Measurements from ENCODE around the gene PYROXD2. TPM values are rescaled to one million over a fixed set of nuclear protein-coding genes. Genes with fewer than 3 reads are reported as not detected.

The PYROXD2 gene
- total and polyA plus RNA-seq, 7 experiments from 2014 or later, result 5.6 to 37.1 (median 19.8) TPM

GRCh38 chr10:98340940-98341310, 74.1 kb downstream of the PYROXD2 start:
- intact Hi-C loops (cut with micrococcal nuclease), result no loop called here
- POLR2A ChIA-PET, result no interaction called here
- Mint-ChIP-seq H3K27me3 (peaks cover 17 to 50% (median 28%) of the 10 kb centered on the region in 5 donors), H3K4me3 (no peak overlapping the region), H3K4me1 (peaks cover 0 to 7% (median 0%) of the 10 kb centered on the region in 7 donors), H3K36me3 (peaks cover 0 to 3% (median 0%) of the 10 kb centered on the region in 5 donors), H3K27ac (no peak overlapping the region), H3K9me3 (peaks cover 0 to 7% (median 0%) of the 10 kb centered on the region in 11 donors)
- CTCF ChIA-PET, result no interaction called here
- no peaks in the 10 kb centered on the region for H3K36me3 ChIP-seq (ENCODE audit: control insufficient read depth in 2 of 3, insufficient read depth in 3 of 3, low read length in 3 of 3)
- DNase-seq (no peak), ATAC-seq (no peak)
- H3K27ac ChIP-seq (ENCODE audit: low read depth, low read length), result no peak overlapping the region
- H3K4me3 ChIP-seq (ENCODE audit: low read length), result no peak overlapping the region
- peaks cover 0 to 22% of the 10 kb centered on the region in 2 donors for H3K4me1 ChIP-seq (ENCODE audit: control insufficient read depth in 2 of 2, insufficient read depth in 2 of 2, low read length in 2 of 2)
- H3K9me3 ChIP-seq (ENCODE audit: control insufficient read depth in 2 of 3, low read length in 3 of 3), result no peaks in the 10 kb centered on the region
- H3K27me3 ChIP-seq (ENCODE audit: control insufficient read depth in 2 of 2, insufficient read depth in 2 of 2, low read length in 2 of 2), result no peaks in the 10 kb centered on the region

GRCh38 chr10:98340261-98340939, 74.6 kb downstream of the PYROXD2 start:
- Histone ChIP-seq H3K4me3 (ENCODE audit: low read length) (no peak overlapping the region), H3K9me3 (ENCODE audit: control insufficient read depth in 2 of 3, low read length in 3 of 3) (no peaks in the 10 kb centered on the region), H3K27me3 (ENCODE audit: control insufficient read depth in 2 of 2, insufficient read depth in 2 of 2, low read length in 2 of 2) (no peaks in the 10 kb centered on the region), H3K4me1 (ENCODE audit: control insufficient read depth in 2 of 2, insufficient read depth in 2 of 2, low read length in 2 of 2) (peaks cover 0 to 22% of the 10 kb centered on the region in 2 donors), H3K36me3 (ENCODE audit: control insufficient read depth in 2 of 3, insufficient read depth in 3 of 3, low read length in 3 of 3) (no peaks in the 10 kb centered on the region), H3K27ac (ENCODE audit: low read depth, low read length) (no peak overlapping the region)
- intact Hi-C loops (cut with micrococcal nuclease), result no loop called here
- Mint-ChIP-seq H3K27me3 (peaks cover 17 to 47% (median 28%) of the 10 kb centered on the region in 5 donors), H3K4me1 (peaks cover 0 to 7% (median 0%) of the 10 kb centered on the region in 7 donors), H3K27ac (no peak overlapping the region), H3K4me3 (no peak overlapping the region), H3K36me3 (peaks cover 0 to 3% (median 0%) of the 10 kb centered on the region in 5 donors), H3K9me3 (peaks cover 0 to 5% (median 0%) of the 10 kb centered on the region in 11 donors)
- CTCF ChIA-PET, result no interaction called here
- POLR2A ChIA-PET, result no interaction called here
- DNase-seq (no peak), ATAC-seq (no peak)

DNA sequence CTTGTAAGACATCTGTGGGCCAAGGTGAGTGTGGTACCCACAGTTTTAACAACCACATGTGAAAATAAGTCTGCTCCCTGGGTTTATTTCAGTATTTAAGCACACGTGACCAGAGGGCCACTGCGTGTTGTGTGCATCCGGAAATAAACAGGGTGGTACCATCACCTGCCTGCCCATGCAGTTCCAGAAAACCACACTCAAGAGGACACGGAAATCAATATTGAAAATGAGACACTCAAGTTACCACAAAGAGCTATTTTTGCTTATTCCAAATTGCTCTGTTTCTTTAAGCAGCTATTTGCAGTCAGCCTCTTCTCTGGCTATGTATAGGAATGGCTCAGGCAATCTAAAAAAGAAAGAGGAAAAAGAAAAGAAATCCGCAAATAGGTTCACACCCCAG, 75.2 kb downstream of the PYROXD2 start:
- H3K4me1 ChIP-seq (ENCODE audit: control insufficient read depth in 2 of 2, insufficient read depth in 2 of 2, low read length in 2 of 2), result peaks cover 0 to 22% of the 10 kb centered on the region in 2 donors
- Mint-ChIP-seq H3K9me3 (peaks cover 0 to 3% (median 0%) of the 10 kb centered on the region in 11 donors), H3K4me3 (no peak overlapping the region), H3K36me3 (peaks cover 0 to 3% (median 0%) of the 10 kb centered on the region in 5 donors), H3K4me1 (peaks cover 0 to 7% (median 0%) of the 10 kb centered on the region in 7 donors), H3K27ac (no peak overlapping the region), H3K27me3 (peaks cover 17 to 44% (median 27%) of the 10 kb centered on the region in 5 donors)
- peak; percentile 54 for ATAC-seq
- intact Hi-C loops (cut with micrococcal nuclease), result loop anchor here in 1 of 2 donors (10.0 kb wide), 1 partner anchor 165 kb away; no protein-coding TSS in a partner anchor
- no peak for DNase-seq
- no peak overlapping the region for H3K27ac ChIP-seq (ENCODE audit: low read depth, low read length)
- H3K9me3 ChIP-seq (ENCODE audit: control insufficient read depth in 2 of 3, low read length in 3 of 3), result no peaks in the 10 kb centered on the region
- H3K4me3 ChIP-seq (ENCODE audit: low read length), result no peak overlapping the region
- no peaks in the 10 kb centered on the region for H3K27me3 ChIP-seq (ENCODE audit: control insufficient read depth in 2 of 2, insufficient read depth in 2 of 2, low read length in 2 of 2)
- H3K36me3 ChIP-seq (ENCODE audit: control insufficient read depth in 2 of 3, insufficient read depth in 3 of 3, low read length in 3 of 3), result no peaks in the 10 kb centered on the region
- POLR2A ChIA-PET, result no interaction called here
- CTCF ChIA-PET, result no interaction called here

GRCh38 chr10:98338896-98339295, 76.1 kb downstream of the PYROXD2 start:
- Histone ChIP-seq H3K36me3 (ENCODE audit: control insufficient read depth in 2 of 3, insufficient read depth in 3 of 3, low read length in 3 of 3) (no peaks in the 10 kb centered on the region), H3K4me3 (ENCODE audit: low read length) (no peak overlapping the region), H3K27me3 (ENCODE audit: control insufficient read depth in 2 of 2, insufficient read depth in 2 of 2, low read length in 2 of 2) (no peaks in the 10 kb centered on the region), H3K9me3 (ENCODE audit: control insufficient read depth in 2 of 3, low read length in 3 of 3) (no peaks in the 10 kb centered on the region), H3K27ac (ENCODE audit: low read depth, low read length) (no peak overlapping the region), H3K4me1 (ENCODE audit: control insufficient read depth in 2 of 2, insufficient read depth in 2 of 2, low read length in 2 of 2) (peaks cover 0 to 22% of the 10 kb centered on the region in 2 donors)
- intact Hi-C loops (cut with micrococcal nuclease), result loop anchor here in 1 of 2 donors (10.0 kb wide), 1 partner anchor 164 kb away; no protein-coding TSS in a partner anchor
- no peak for ATAC-seq
- Mint-ChIP-seq H3K9me3 (peaks cover 0 to 3% (median 0%) of the 10 kb centered on the region in 11 donors), H3K4me3 (no peak overlapping the region), H3K27ac (no peak overlapping the region), H3K36me3 (peaks cover 0 to under 1% (median 0%) of the 10 kb centered on the region in 5 donors), H3K4me1 (peaks cover 0 to 7% (median 0%) of the 10 kb centered on the region in 7 donors), H3K27me3 (peaks cover 17 to 35% (median 20%) of the 10 kb centered on the region in 5 donors)
- ChIA-PET POLR2A (no interaction called here), CTCF (no interaction called here)
- no peak for DNase-seq

DNA sequence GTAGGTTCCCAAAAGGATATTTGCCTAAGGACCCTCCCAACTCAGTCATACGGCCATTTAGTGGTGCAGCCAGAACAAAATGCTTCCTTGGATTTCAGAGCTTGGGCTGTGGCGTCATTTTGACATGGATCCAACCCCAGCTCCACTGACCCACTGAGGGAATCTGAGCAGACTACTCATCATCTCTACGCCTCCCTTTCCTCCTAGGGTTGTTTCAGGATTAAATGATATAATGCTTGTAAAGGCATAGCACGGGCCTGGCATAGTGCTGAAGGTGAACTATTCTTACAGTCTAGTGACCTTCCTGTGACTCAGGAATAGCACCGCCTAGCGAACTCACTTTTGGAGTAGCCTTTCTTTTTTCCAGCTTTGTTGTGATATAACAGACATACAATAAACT, 76.7 kb downstream of the PYROXD2 start:
- Mint-ChIP-seq H3K27me3 (peaks cover 14 to 30% (median 19%) of the 10 kb centered on the region in 5 donors), H3K9me3 (peaks cover 0 to 3% (median 0%) of the 10 kb centered on the region in 11 donors), H3K27ac (no peak overlapping the region), H3K4me3 (no peak overlapping the region), H3K36me3 (no peaks in the 10 kb centered on the region), H3K4me1 (peaks cover 0 to 7% (median 0%) of the 10 kb centered on the region in 7 donors)
- Histone ChIP-seq H3K4me3 (ENCODE audit: low read length) (no peak overlapping the region), H3K4me1 (ENCODE audit: control insufficient read depth in 2 of 2, insufficient read depth in 2 of 2, low read length in 2 of 2) (peaks cover 0 to 22% of the 10 kb centered on the region in 2 donors), H3K9me3 (ENCODE audit: control insufficient read depth in 2 of 3, low read length in 3 of 3) (no peaks in the 10 kb centered on the region), H3K27me3 (ENCODE audit: control insufficient read depth in 2 of 2, insufficient read depth in 2 of 2, low read length in 2 of 2) (no peaks in the 10 kb centered on the region), H3K27ac (ENCODE audit: low read depth, low read length) (no peak overlapping the region), H3K36me3 (ENCODE audit: control insufficient read depth in 2 of 3, insufficient read depth in 3 of 3, low read length in 3 of 3) (no peaks in the 10 kb centered on the region)
- intact Hi-C loops (cut with micrococcal nuclease), result loop anchor here in 1 of 2 donors (10.0 kb wide), 1 partner anchor 164 kb away; no protein-coding TSS in a partner anchor
- ATAC-seq (no peak), DNase-seq (no peak)
- ChIA-PET CTCF (no interaction called here), POLR2A (no interaction called here)

DNA sequence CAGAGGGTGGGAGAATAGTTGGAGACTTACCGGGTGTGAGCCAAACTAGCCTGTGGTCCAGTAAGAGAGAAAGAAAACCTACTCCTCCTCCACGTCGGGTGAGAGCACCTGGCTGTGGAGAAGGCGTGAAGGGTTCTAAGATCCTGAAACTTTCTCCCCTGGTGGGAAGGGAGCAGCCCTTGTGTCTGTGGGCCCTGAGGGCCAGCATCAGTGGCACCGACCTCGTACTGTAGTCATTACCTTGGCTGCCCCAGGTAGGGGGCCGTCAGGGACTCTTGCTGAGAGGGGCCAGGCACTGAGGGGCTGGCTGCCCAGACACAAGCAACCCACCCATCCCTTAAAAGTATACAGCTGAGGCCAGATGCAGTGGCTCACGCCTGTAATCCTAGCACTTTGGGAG, 77.5 kb downstream of the PYROXD2 start:
- POLR2A ChIA-PET, result no interaction called here
- intact Hi-C loops (cut with micrococcal nuclease), result loop anchor here in 1 of 2 donors (10.0 kb wide), 1 partner anchor 163 kb away; no protein-coding TSS in a partner anchor
- Histone ChIP-seq H3K36me3 (ENCODE audit: control insufficient read depth in 2 of 3, insufficient read depth in 3 of 3, low read length in 3 of 3) (no peaks in the 10 kb centered on the region), H3K27me3 (ENCODE audit: control insufficient read depth in 2 of 2, insufficient read depth in 2 of 2, low read length in 2 of 2) (no peaks in the 10 kb centered on the region), H3K4me3 (ENCODE audit: low read length) (no peak overlapping the region), H3K27ac (ENCODE audit: low read depth, low read length) (no peak overlapping the region), H3K9me3 (ENCODE audit: control insufficient read depth in 2 of 3, low read length in 3 of 3) (no peaks in the 10 kb centered on the region), H3K4me1 (ENCODE audit: control insufficient read depth in 2 of 2, insufficient read depth in 2 of 2, low read length in 2 of 2) (peaks cover 0 to 22% of the 10 kb centered on the region in 2 donors)
- Mint-ChIP-seq H3K36me3 (no peaks in the 10 kb centered on the region), H3K4me1 (peaks cover 0 to 7% (median 0%) of the 10 kb centered on the region in 7 donors), H3K9me3 (peaks cover 0 to under 1% (median 0%) of the 10 kb centered on the region in 11 donors), H3K4me3 (no peak overlapping the region), H3K27ac (no peak overlapping the region), H3K27me3 (peaks cover 7 to 22% (median 11%) of the 10 kb centered on the region in 5 donors)
- CTCF ChIA-PET, result no interaction called here
- DNase-seq, result no peak
- ATAC-seq, result no peak
